HCT116 (cell line): ENCODE measurements around the gene ING3. TPM values are rescaled to one million over a fixed set of nuclear protein-coding genes. Genes with fewer than 3 reads are reported as not detected.

ENCODE experiments used
- ATAC-seq: fragments of 200-7000 bp; cut with Tn5 transposase; 2 replicates; pipeline ENCODE4 v1.9.1; 2020; ENCODE audit warnings: mild to moderate bottlenecking, moderate library complexity
- BruUV-seq: library from RNA; stranded (reverse); fragments of 400-500 nt; replicated peaks from 2 replicates; lab custom pipeline; 2021; lab: Mats Ljungman, UMichigan
- CTCF ChIA-PET: fragments of 300-600 bp; sonication (Branson Sonifier 250); formaldehyde crosslinking; loops from one replicate; lab custom pipeline; 2021; ENCODE audit warnings: antibody characterized with exemption; lab: Charles Lee
- POLR2A ChIA-PET: fragments of 300-600, 350-600 bp; sonication (Branson Sonifier 250); formaldehyde crosslinking; loops from one replicate; lab custom pipeline; 2021; ENCODE audit warnings: antibody characterized with exemption; lab: Charles Lee
- RAD21 ChIA-PET, 2 experiments: fragments of 300-600 bp; sonication (Branson Sonifier 250); formaldehyde crosslinking; loops; one replicate each; lab custom pipeline; 2023; ENCODE audit warnings: low total read pairs in 2 of 2; ENCODE audit not compliant: uncharacterized antibody in 2 of 2, unreplicated experiment in 2 of 2, low non-redundant PET in 1 of 2; lab: Charles Lee
- DNase-seq: peaks from one replicate; pipeline ENCODE4 v3.0.0-alpha.2; 2010; ENCODE audit warnings: low read depth, low spot score
- H2AFZ ChIP-seq: fragments of 200-600 bp; shearing (Covaris generic), sonication (generic); 2 replicates; pipeline ENCODE4 v1.6.1; 2017; ENCODE audit warnings: low read depth, mixed run types, mixed read lengths, antibody characterized with exemption, low read length; ENCODE audit not compliant: poor library complexity, severe bottlenecking
- H3K27ac ChIP-seq: 2 replicates; pipeline ENCODE4 v1.5.1; 2012; ENCODE audit warnings: low read depth, low read length
- H3K27me3 ChIP-seq: fragments of 200-600 bp; sonication (generic); 2 replicates; pipeline ENCODE4 v1.6.1; 2016; ENCODE audit warnings: mixed run types, low read length, mixed read lengths; ENCODE audit not compliant: insufficient read depth
- H3K36me3 ChIP-seq, 2 experiments: fragments of 200-500 bp in 1 of 2; fragments of 200-600 bp in 1 of 2; sonication (Bioruptor generic) in 1 of 2; sonication (generic) in 1 of 2; 2 replicates each; pipeline versions ENCODE4 v1.5.1 to v1.6.1; 2014 to 2016; ENCODE audit warnings: low read length in 2 of 2, inconsistent platforms in 1 of 2, mixed read lengths in 1 of 2, mixed run types in 1 of 2; ENCODE audit not compliant: insufficient read depth in 2 of 2, control insufficient read depth in 1 of 2
- H3K4me1 ChIP-seq, 2 experiments: fragments of 200-600 bp in 1 of 2; sonication (generic) in 1 of 2; 2 replicates each; pipeline versions ENCODE4 v1.5.1 to v1.6.1; 2012 to 2017; ENCODE audit warnings: low read length in 2 of 2, inconsistent platforms in 1 of 2, mild to moderate bottlenecking in 1 of 2, mixed read lengths in 1 of 2, mixed run types in 1 of 2, moderate library complexity in 1 of 2; ENCODE audit not compliant: insufficient read depth in 2 of 2, control insufficient read depth in 1 of 2
- H3K4me2 ChIP-seq: fragments of 200-600 bp; sonication (generic); 2 replicates; pipeline ENCODE4 v1.6.1; 2017; ENCODE audit warnings: mixed run types, low read length, mixed read lengths
- H3K4me3 ChIP-seq, 2 experiments: fragments of 200-600 bp in 1 of 2; sonication (generic) in 1 of 2; replicated peaks in 1 of 2; 2 replicates each; pipeline ENCODE4 v1.5.1; 2011 to 2016; ENCODE audit warnings: low read length in 2 of 2, control low read depth in 1 of 2, low read depth in 1 of 2, mild to moderate bottlenecking in 1 of 2, mixed read lengths in 1 of 2, mixed run types in 1 of 2
- H3K79me2 ChIP-seq: fragments of 200-600 bp; sonication (generic); 2 replicates; pipeline ENCODE4 v1.6.1; 2017; ENCODE audit warnings: mild to moderate bottlenecking, mixed run types, low read length, moderate library complexity, mixed read lengths; ENCODE audit not compliant: insufficient read depth
- H3K9ac ChIP-seq: fragments of 200-600 bp; sonication (generic); 2 replicates; pipeline ENCODE4 v1.6.1; 2016; ENCODE audit warnings: low read length, mixed read lengths
- H3K9me2 ChIP-seq: fragments of 200-600 bp; sonication (generic), shearing (Covaris generic); 2 replicates; pipeline ENCODE4 v1.6.1; 2017; ENCODE audit warnings: mixed run types, mild to moderate bottlenecking, moderate library complexity; ENCODE audit not compliant: insufficient read depth
- H3K9me3 ChIP-seq, 2 experiments: fragments of 200-500 bp in 1 of 2; fragments of 200-600 bp in 1 of 2; sonication (Bioruptor generic) in 1 of 2; sonication (generic) in 1 of 2; 2 replicates each; pipeline ENCODE4 v1.6.1; 2014 to 2017; ENCODE audit warnings: low read length in 2 of 2, mixed read lengths in 2 of 2, inconsistent platforms in 1 of 2, low read depth in 1 of 2, mild to moderate bottlenecking in 1 of 2, mixed run types in 1 of 2, moderate library complexity in 1 of 2; ENCODE audit not compliant: control insufficient read depth in 1 of 2, insufficient read depth in 1 of 2
- H4K20me1 ChIP-seq: fragments of 200-600 bp; sonication (generic), shearing (Covaris generic); 2 replicates; pipeline ENCODE4 v1.6.1; 2017; ENCODE audit warnings: mixed run types, mild to moderate bottlenecking, moderate library complexity; ENCODE audit not compliant: insufficient read depth
- CBX3 ChIP-seq: IDR thresholded peaks from 2 replicates; pipeline ENCODE4 v1.6.1; 2012; ENCODE audit warnings: low read depth
- CEBPB ChIP-seq: IDR thresholded peaks from 2 replicates; pipeline ENCODE4 v1.6.1; 2012; ENCODE audit warnings: low read depth
- ELF1 ChIP-seq: IDR thresholded peaks from 2 replicates; pipeline ENCODE4 v1.6.1; 2012; ENCODE audit warnings: low read depth, borderline replicate concordance
- EZH2phosphoT487 ChIP-seq: fragments of 200-600 bp; IDR thresholded peaks from 2 replicates; pipeline ENCODE4 v1.6.1; 2018; ENCODE audit warnings: antibody characterized with exemption, borderline replicate concordance
- MAX ChIP-seq: IDR thresholded peaks from 2 replicates; pipeline ENCODE4 v1.6.1; 2012
- POLR2A ChIP-seq: IDR thresholded peaks from 2 replicates; pipeline ENCODE4 v1.7.0; 2011; ENCODE audit warnings: borderline replicate concordance; ENCODE audit not compliant: insufficient read depth, insufficient read length; ENCODE audit errors: extremely low read depth
- RAD21 ChIP-seq: IDR thresholded peaks from 2 replicates; pipeline ENCODE4 v1.6.1; 2012; ENCODE audit warnings: low read depth, mild to moderate bottlenecking
- REST ChIP-seq: IDR thresholded peaks from 2 replicates; pipeline ENCODE4 v1.6.1; 2012; ENCODE audit warnings: low read depth
- SIN3A ChIP-seq: IDR thresholded peaks from 2 replicates; pipeline ENCODE4 v1.6.1; 2012; ENCODE audit warnings: low read depth
- SP1 ChIP-seq: IDR thresholded peaks from 2 replicates; pipeline ENCODE4 v1.6.1; 2012; ENCODE audit warnings: low read depth
- SRF ChIP-seq: IDR thresholded peaks from 2 replicates; pipeline ENCODE4 v1.6.1; 2012; ENCODE audit warnings: low read depth
- YY1 ChIP-seq: IDR thresholded peaks from 2 replicates; pipeline ENCODE4 v1.6.1; 2011; ENCODE audit warnings: low read length, low read depth, moderate library complexity, mild to moderate bottlenecking; ENCODE audit not compliant: insufficient replicate concordance; ENCODE audit errors: extremely low read depth
- ZNF274 ChIP-seq: fragments of 200-500 bp; sonication (Bioruptor generic); IDR thresholded peaks from 2 replicates; pipeline ENCODE4 v1.6.1; 2014; ENCODE audit warnings: mild to moderate bottlenecking, low read depth, low read length, inconsistent platforms
- intact Hi-C: fragments of 100-400 bp; cut with micrococcal nuclease; formaldehyde crosslinking; loops from 2 replicates; pipeline ENCODE4 v1.10.0; 2022
- total RNA-seq: library from RNA; stranded (reverse); gene quantifications from one replicate; pipeline ENCODE4 v1.2.1, GENCODE V29; 2021; ENCODE audit not compliant: unreplicated experiment
- TF ChIP-seq, protein P1 (sequence below), 3 experiments: fragments of 200-600 bp in 1 of 3; sonication (generic) in 1 of 3; IDR thresholded peaks in 2 of 3; conservative IDR thresholded peaks in 1 of 3; 2 replicates each; pipeline ENCODE4 v1.5.1; 2012 to 2017; ENCODE audit warnings: low read depth in 2 of 3, low read length in 2 of 3, antibody characterized with exemption in 1 of 3, borderline replicate concordance in 1 of 3, control low read depth in 1 of 3, mild to moderate bottlenecking in 1 of 3, mixed read lengths in 1 of 3, mixed run types in 1 of 3, moderate library complexity in 1 of 3; ENCODE audit not compliant: insufficient read depth in 1 of 3

Gene ING3
- total RNA-seq, 1 experiment from 2014 or later, result 16.2 TPM

- no peak for TF ChIP-seq MAX
- TF ChIP-seq, protein P1, sequence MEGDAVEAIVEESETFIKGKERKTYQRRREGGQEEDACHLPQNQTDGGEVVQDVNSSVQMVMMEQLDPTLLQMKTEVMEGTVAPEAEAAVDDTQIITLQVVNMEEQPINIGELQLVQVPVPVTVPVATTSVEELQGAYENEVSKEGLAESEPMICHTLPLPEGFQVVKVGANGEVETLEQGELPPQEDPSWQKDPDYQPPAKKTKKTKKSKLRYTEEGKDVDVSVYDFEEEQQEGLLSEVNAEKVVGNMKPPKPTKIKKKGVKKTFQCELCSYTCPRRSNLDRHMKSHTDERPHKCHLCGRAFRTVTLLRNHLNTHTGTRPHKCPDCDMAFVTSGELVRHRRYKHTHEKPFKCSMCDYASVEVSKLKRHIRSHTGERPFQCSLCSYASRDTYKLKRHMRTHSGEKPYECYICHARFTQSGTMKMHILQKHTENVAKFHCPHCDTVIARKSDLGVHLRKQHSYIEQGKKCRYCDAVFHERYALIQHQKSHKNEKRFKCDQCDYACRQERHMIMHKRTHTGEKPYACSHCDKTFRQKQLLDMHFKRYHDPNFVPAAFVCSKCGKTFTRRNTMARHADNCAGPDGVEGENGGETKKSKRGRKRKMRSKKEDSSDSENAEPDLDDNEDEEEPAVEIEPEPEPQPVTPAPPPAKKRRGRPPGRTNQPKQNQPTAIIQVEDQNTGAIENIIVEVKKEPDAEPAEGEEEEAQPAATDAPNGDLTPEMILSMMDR (IDR thresholded peaks at IDR 0.05 in 2 of 3, conservative IDR thresholded peaks at IDR 0.05 in 1 of 3; ENCODE audit: borderline replicate concordance in 1 of 3, insufficient read depth in 1 of 3, low read depth in 2 of 3, low read length in 2 of 3), result no peak
- no peak for TF ChIP-seq RAD21
- TF ChIP-seq CEBPB, result no peak
Measured at GRCh38 chr7:120985130-120985758, 34.7 kb downstream of the ING3 start (continued).

DNA sequence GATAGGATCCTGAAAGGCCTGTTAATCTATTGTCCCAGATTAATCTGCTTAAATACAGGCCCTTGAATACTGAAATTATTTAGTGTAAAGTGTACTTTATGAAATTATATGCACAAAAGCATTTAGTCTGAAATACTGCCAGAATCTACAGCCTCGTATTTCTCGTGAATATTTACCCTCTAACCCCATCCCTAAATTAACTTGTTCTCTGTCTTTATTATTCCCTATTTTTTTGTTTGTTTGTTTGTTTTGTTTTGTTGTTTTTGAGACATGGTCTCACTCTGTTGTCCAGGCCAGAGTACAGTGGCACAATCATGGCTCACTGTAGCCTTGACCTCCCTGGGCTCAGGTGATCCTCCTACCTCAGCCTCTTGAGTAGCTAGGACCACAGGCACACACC is 35.3 kb downstream of the ING3 start:
- Histone ChIP-seq H2AFZ (no peak overlapping the region), H4K20me1 (no peaks in the 10 kb centered on the region), H3K9me3 (no peaks in the 10 kb centered on the region), H3K4me2 (no peak overlapping the region), H3K36me3 (no peaks in the 10 kb centered on the region), H3K4me1 (peaks cover 0 to 15% of the 10 kb centered on the region in 2 experiments; a peak in 1 of 4 replicates), H3K27ac (no peak overlapping the region), H3K9ac (no peak overlapping the region), H3K79me2 (no peaks in the 10 kb centered on the region), H3K27me3 (no peaks in the 10 kb centered on the region), H3K9me2 (no peaks in the 10 kb centered on the region), H3K4me3 (no peak overlapping the region)
- ATAC-seq, result no peak
- ChIA-PET RAD21 (no interaction called here), POLR2A (no interaction called here), CTCF (no interaction called here)
- TF ChIP-seq RAD21, result no peak
- no peak for TF ChIP-seq ELF1
- no peak for TF ChIP-seq ZNF274
- no peak for TF ChIP-seq YY1
- TF ChIP-seq EZH2phosphoT487, result no peak
- no peak for TF ChIP-seq MAX
- no peak for TF ChIP-seq CBX3
- no peak for TF ChIP-seq REST
- TF ChIP-seq, protein P1 (IDR thresholded peaks at IDR 0.05 in 2 of 3, conservative IDR thresholded peaks at IDR 0.05 in 1 of 3; ENCODE audit: borderline replicate concordance in 1 of 3, insufficient read depth in 1 of 3, low read depth in 2 of 3, low read length in 2 of 3), result no peak
- no peak for TF ChIP-seq SRF
- TF ChIP-seq POLR2A, result no peak
- TF ChIP-seq SP1, result no peak
- no peak for TF ChIP-seq SIN3A
- BruUV-seq, result no TSS peak
- intact Hi-C loops, result loop anchor here (1.0 to 10.0 kb wide), 5 partner anchors 95 to 559 kb away; no protein-coding TSS in a partner anchor
- no peak for DNase-seq
